AG04449 (cell line): ENCODE measurements around the gene IQSEC1.

ENCODE experiments used
- CTCF ChIA-PET: fragments of 350-600 bp; formaldehyde crosslinking; extraction: SDS; loops from one replicate; lab custom pipeline; 2021; ENCODE audit warnings: antibody characterized with exemption; lab: Yijun Ruan, JAX
- POLR2A ChIA-PET: fragments of 400-600, 350-600 bp; formaldehyde crosslinking; extraction: SDS; loops from one replicate; lab custom pipeline; 2020; ENCODE audit warnings: antibody characterized with exemption, inconsistent platforms; lab: Yijun Ruan, JAX
- DNase-seq: peaks from one replicate; pipeline ENCODE4 v3.0.0-alpha.2; 2010; ENCODE audit warnings: low read depth, low spot score
- H3K4me3 ChIP-seq: 2 replicates; pipeline ENCODE4 v1.5.1; 2011; ENCODE audit warnings: low read depth, mild to moderate bottlenecking, control low read depth, low read length
- TF ChIP-seq, protein P1 (sequence below): IDR thresholded peaks from one replicate; pipeline ENCODE4 v1.5.1; 2011; ENCODE audit warnings: mild to moderate bottlenecking, moderate library complexity, low read length, control low read depth, inconsistent platforms; ENCODE audit not compliant: insufficient read depth; ENCODE audit errors: missing control alignments

IQSEC1 gene

DNA sequence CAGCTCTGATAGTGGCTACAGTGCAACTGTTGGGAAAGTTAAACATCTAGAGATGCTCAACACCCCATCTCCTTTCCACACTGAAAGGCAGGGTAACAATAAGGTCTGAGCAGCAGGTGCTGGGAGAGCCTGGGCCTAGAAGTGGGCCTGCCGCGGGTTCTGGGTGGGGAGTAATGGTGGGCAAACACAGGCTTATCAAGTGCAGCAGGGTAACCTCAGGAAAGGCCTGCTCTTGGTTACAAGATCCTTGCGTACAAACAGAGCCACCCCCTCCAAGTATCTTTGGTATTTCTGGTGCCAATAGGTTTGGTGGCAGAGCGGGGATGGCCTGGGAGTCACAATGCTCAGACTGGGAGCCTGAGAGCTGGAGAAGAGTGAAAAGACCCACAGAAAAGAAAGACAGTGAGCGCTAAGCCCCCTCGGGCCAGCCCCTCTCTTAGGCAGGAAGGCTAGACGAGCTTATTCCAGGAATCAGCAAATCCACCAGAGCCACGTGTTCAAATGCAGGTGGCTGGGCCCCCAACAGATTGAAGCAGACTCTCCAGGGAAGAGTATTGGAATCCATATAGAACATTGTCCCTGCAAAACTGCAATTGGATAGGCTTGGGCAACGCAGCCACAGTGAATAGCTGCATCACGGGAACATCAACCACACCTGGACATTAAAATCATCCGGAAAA lies 2.7 kb downstream of the IQSEC1 start:
- H3K4me3 ChIP-seq = no peak overlapping the region
- POLR2A ChIA-PET = no interaction called here
- CTCF ChIA-PET = no interaction called here
- no peak for DNase-seq
- TF ChIP-seq, protein P1, sequence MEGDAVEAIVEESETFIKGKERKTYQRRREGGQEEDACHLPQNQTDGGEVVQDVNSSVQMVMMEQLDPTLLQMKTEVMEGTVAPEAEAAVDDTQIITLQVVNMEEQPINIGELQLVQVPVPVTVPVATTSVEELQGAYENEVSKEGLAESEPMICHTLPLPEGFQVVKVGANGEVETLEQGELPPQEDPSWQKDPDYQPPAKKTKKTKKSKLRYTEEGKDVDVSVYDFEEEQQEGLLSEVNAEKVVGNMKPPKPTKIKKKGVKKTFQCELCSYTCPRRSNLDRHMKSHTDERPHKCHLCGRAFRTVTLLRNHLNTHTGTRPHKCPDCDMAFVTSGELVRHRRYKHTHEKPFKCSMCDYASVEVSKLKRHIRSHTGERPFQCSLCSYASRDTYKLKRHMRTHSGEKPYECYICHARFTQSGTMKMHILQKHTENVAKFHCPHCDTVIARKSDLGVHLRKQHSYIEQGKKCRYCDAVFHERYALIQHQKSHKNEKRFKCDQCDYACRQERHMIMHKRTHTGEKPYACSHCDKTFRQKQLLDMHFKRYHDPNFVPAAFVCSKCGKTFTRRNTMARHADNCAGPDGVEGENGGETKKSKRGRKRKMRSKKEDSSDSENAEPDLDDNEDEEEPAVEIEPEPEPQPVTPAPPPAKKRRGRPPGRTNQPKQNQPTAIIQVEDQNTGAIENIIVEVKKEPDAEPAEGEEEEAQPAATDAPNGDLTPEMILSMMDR = no peak

DNA sequence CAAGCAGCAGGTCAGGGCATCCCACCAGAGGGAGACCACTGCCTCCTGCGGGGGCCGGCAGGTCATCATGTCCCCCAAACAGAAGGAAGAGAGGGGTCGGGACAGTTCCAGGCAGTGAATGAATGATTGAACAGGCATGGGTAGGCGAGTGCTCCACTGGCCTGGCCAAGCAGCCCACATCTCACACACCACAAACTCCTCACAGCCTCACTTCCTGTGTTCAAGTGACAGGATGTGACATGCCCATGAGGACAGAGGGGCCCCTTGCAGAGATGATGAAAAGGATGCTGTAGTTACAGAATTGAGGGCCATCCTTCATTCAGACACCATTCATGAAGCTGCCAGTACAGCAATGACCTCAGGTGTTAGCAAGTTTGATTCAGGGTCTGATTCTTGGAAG lies 3.7 kb downstream of the IQSEC1 start:
- H3K4me3 ChIP-seq = no peak overlapping the region
- ChIA-PET CTCF (no interaction called here), POLR2A (no interaction called here)
- TF ChIP-seq, protein P1 = no peak
- no peak for DNase-seq

DNA sequence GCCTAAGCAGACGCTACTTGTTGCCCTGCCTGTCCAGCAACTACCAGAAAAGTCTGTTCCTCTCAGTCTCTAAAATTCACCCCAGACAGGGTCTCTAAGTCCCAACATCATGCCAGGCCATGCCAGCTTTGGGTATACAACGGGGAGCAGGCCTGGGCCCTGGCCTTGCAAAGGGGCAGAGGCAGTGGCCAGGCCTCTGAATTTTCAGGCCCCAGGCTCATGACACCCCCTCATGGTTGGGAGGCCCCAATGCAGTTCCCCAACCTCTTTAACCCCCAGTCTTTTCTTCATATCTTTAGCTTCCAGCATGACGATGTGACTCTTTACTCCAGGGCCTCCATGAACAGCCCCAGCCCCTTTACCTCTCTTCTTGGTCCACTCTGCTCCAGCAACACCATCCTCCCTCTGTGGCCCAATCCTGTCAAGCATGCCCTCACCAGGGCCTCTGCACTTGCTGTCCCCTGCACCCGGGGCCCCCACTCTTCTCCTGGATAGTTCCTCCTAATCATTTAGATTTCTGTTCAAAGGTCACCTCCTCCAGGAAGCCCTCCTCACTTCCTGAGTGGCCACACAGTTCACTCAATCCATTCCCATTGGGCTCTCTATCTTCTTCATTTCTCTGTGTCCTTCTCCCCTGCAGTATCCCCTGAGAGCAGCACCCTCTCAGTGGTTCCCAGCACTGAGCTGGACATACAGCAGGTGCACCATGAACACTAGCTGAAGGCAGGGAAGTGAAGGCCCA lies 4.8 kb downstream of the IQSEC1 start:
- ChIA-PET CTCF (no interaction called here), POLR2A (no interaction called here)
- DNase-seq = no peak
- no peak overlapping the region for H3K4me3 ChIP-seq
- TF ChIP-seq, protein P1 = no peak

DNA sequence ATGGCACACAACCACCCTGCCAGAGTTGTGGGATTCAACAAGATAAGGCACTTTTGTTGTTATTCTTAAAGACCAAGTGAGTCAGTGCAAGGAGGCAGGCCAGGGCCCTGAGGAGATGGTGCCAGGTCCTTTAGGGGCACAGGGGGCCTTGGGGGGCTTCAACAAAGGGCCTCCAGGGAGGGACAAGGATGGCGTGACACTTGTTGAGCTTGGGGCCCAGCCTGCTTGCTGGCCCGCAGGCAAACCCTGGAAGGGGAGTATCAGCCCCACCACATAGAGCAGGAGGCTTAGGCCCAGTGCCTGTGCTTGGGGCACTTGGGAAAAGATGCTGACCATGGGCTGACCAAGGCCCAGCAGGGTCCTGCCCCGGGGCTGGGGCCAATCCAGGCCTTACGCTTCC lies 5.5 kb downstream of the IQSEC1 start:
- CTCF ChIA-PET = no interaction called here

DNA sequence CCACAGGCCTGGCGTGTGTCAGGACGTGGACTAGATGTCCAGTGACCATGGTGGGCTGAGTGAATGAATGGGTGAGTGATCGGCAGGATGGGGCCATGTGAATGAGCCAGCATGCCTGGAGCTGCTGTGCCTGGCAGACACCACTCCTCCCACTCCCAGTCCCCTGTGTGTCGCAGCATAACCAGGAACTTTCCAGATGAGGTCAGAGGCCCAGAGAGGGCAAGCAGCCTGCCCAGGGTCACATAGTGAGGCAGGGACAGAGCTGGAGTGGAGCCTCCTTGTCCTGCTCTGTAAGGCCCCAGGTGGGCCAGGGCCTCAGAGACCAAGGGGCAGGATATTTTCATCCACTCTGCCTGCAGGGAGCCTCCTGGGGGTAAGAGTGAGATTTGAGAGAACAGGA lies 6.4 kb downstream of the IQSEC1 start:
- DNase-seq = no peak
- no peak overlapping the region for H3K4me3 ChIP-seq
- TF ChIP-seq, protein P1 = no peak
- POLR2A ChIA-PET = no interaction called here
- CTCF ChIA-PET = interaction anchor here (1.5 kb wide), 1 partner anchor 25 kb away, joined by 4 read pairs; no protein-coding TSS in a partner anchor

More for the DNA sequence above, 5.5 kb downstream of the IQSEC1 start:
- DNase-seq = no peak
- POLR2A ChIA-PET = no interaction called here
- no peak overlapping the region for H3K4me3 ChIP-seq
- TF ChIP-seq, protein P1 = no peak

DNA sequence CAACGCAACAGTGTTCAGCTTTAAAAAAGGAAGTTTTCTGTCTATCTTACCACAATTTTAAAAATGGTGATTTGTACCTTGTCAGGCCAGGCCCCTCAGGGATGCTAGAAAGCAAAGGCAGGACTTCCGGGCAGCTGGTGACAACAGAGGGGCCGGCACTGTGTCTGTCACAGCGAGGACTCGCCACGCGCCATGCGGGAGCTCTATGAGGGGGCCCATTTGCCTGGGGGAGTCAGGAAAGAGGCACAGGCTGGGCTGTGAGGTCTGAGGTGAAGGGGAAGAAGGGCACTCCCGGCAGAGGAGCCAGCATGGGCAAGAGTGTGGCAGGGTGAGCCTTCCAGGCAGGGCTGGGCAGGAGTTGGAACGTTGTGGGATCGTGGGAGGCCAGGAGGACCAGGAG lies 7.0 kb downstream of the IQSEC1 start:
- TF ChIP-seq, protein P1 = no peak
- ChIA-PET CTCF (interaction anchor here (1.3 to 1.5 kb wide), 2 partner anchors 25 to 387 kb away, joined by 3 to 4 read pairs; no protein-coding TSS in a partner anchor), POLR2A (no interaction called here)
- no peak for DNase-seq
- H3K4me3 ChIP-seq = no peak overlapping the region
